Measurements from ENCODE around the gene DPP9.

DNA sequence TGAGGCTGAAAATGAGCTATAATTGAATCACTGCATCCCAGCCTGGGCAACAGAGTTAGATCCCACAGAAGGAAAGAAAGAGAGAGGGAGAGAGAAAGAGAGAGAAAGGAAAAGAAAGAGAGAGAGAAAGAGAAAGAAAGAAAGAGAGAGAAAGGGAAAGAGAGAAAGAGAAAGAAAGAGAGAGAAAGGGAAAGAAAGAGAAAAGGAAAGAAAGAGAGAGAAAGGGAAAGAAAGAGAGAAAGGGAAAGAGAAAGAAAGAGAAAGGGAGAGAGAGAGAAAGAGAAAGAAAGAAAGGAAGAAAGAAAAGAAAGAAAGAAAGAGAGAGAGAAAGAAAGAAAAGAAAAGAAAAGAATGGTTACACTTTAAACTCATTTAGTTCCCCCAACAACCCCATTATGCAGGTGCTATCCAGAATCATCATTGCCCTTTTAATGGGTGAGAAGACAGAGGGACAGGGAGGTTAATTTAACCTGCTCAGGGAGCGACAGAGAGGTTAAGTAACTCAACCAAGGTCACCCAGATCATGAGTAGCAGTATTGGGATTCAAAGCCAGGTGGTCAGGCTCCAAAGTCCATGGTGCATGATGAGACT lies 10.2 kb upstream of the DPP9 start:
- TF ChIP-seq POLR2AphosphoS5 (IDR thresholded peaks at IDR 0.05; ENCODE audit: borderline replicate concordance, low read depth, low read length) (no peak), EZH2 (IDR thresholded peaks at IDR 0.05) (no peak)

All from SK-N-MC (cell line).